B cell (primary cell): ENCODE data around the gene NR6A1.

ENCODE experiments used
- EZH2 ChIP-seq: IDR thresholded peaks from 2 replicates; pipeline ENCODE4 v1.6.1; 2012; ENCODE audit warnings: borderline replicate concordance, low read depth, mild to moderate bottlenecking, moderate library complexity, low read length; ENCODE audit not compliant: insufficient read depth, poor library complexity, severe bottlenecking
- TF ChIP-seq, protein P1 (sequence below): fragments of 200-600 bp; IDR thresholded peaks from one replicate; pipeline ENCODE4 v1.8.0; 2022; ENCODE audit warnings: antibody characterized with exemption, mild to moderate bottlenecking

DNA sequence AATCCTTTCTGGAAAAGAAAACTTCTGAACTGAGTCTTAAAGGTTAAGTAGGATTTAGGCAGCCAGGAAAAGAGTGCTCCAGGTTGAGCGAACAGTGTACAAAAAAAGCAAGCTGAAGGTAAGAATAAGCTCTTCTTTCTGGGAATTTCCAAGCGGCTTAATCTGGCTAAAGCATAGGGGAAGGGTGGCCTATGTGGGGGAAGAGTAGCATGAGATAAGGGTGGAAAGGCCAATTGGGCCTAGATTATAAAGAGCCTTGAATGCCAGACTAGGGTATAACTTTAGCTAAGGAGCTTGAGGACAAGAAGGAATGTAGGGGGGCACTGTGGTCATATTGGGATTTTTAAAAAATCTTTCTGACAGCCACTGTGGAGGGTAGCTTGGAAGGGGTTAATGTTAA, 226.6 kb downstream of the NR6A1 start:
- TF ChIP-seq, protein P1, sequence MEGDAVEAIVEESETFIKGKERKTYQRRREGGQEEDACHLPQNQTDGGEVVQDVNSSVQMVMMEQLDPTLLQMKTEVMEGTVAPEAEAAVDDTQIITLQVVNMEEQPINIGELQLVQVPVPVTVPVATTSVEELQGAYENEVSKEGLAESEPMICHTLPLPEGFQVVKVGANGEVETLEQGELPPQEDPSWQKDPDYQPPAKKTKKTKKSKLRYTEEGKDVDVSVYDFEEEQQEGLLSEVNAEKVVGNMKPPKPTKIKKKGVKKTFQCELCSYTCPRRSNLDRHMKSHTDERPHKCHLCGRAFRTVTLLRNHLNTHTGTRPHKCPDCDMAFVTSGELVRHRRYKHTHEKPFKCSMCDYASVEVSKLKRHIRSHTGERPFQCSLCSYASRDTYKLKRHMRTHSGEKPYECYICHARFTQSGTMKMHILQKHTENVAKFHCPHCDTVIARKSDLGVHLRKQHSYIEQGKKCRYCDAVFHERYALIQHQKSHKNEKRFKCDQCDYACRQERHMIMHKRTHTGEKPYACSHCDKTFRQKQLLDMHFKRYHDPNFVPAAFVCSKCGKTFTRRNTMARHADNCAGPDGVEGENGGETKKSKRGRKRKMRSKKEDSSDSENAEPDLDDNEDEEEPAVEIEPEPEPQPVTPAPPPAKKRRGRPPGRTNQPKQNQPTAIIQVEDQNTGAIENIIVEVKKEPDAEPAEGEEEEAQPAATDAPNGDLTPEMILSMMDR, result no peak
- no peak for TF ChIP-seq EZH2
